ENCODE measurements around the gene ACACB. TPM values are rescaled to one million over a fixed set of nuclear protein-coding genes. Genes with fewer than 3 reads are reported as not detected.

ACACB gene
- total RNA-seq, 1 donor from 2014 or later: 1.7 TPM

DNA sequence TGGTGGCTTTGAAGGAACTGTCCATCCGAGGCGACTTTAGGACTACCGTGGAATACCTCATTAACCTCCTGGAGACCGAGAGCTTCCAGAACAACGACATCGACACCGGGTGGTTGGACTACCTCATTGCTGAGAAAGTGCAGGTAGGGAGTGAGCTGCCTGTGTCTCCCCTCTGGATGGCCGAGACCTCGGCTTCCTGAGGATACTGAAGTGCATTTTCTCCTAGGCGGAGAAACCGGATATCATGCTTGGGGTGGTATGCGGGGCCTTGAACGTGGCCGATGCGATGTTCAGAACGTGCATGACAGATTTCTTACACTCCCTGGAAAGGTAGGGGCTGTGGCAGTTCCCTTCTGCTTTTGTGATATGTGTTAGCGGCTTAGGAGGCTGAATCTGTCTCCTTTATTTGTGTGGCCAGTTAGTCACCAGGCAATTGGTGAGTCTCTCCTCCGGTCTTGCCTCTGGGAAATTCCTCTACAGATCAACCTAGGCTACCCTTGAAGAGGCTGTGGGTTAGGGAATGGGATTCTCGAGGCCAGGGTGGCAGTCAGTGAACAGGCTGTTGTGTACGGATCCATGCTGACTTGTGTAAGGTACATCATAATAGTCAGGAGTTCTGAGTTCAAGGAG is 75.3 kb downstream of the ACACB start:
- H3K27ac Mint-ChIP-seq (ENCODE audit: unreplicated experiment): no peak overlapping the region
- TF ChIP-seq, protein P1, sequence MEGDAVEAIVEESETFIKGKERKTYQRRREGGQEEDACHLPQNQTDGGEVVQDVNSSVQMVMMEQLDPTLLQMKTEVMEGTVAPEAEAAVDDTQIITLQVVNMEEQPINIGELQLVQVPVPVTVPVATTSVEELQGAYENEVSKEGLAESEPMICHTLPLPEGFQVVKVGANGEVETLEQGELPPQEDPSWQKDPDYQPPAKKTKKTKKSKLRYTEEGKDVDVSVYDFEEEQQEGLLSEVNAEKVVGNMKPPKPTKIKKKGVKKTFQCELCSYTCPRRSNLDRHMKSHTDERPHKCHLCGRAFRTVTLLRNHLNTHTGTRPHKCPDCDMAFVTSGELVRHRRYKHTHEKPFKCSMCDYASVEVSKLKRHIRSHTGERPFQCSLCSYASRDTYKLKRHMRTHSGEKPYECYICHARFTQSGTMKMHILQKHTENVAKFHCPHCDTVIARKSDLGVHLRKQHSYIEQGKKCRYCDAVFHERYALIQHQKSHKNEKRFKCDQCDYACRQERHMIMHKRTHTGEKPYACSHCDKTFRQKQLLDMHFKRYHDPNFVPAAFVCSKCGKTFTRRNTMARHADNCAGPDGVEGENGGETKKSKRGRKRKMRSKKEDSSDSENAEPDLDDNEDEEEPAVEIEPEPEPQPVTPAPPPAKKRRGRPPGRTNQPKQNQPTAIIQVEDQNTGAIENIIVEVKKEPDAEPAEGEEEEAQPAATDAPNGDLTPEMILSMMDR (IDR thresholded peaks at IDR 0.05; ENCODE audit: unreplicated experiment): no peak
- no peaks in the 10 kb centered on the region for H3K4me1 Mint-ChIP-seq (ENCODE audit: unreplicated experiment)
- H3K4me3 Mint-ChIP-seq (ENCODE audit: unreplicated experiment): no peak overlapping the region
- no peaks in the 10 kb centered on the region for H3K36me3 Mint-ChIP-seq (ENCODE audit: low read depth, unreplicated experiment)
- DNase-seq (ENCODE audit: low spot score): no peak
- no peaks in the 10 kb centered on the region for H3K9me3 Mint-ChIP-seq (ENCODE audit: unreplicated experiment)
- peaks cover 2% of the 10 kb centered on the region for H3K27me3 Mint-ChIP-seq (ENCODE audit: unreplicated experiment)

DNA sequence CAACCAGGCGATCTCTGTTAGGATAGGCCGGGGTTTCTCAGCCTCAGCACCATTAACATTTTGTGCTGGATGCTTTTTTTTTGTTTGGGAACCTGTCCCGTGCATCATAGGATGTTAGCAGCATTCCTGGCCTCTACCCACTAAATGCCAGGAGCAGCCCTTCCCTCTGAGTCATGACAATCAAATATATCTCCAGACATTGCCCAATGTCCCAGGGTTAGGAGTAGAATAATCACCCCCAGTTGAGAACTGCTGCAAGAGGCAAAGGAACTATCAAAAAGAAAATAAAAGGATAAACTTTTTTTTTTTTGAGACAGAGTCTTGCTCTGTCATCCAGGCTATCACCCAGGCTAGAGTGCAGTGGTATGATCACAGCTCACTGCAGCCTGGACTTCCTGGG is 76.0 kb downstream of the ACACB start:
- Mint-ChIP-seq H3K27me3 (ENCODE audit: unreplicated experiment) (no peaks in the 10 kb centered on the region), H3K4me1 (ENCODE audit: unreplicated experiment) (no peaks in the 10 kb centered on the region), H3K4me3 (ENCODE audit: unreplicated experiment) (no peak overlapping the region), H3K27ac (ENCODE audit: unreplicated experiment) (no peak overlapping the region), H3K9me3 (ENCODE audit: unreplicated experiment) (no peaks in the 10 kb centered on the region), H3K36me3 (ENCODE audit: low read depth, unreplicated experiment) (no peaks in the 10 kb centered on the region)
- TF ChIP-seq, protein P1 (IDR thresholded peaks at IDR 0.05; ENCODE audit: unreplicated experiment): no peak
- DNase-seq (ENCODE audit: low spot score): no peak

DNA sequence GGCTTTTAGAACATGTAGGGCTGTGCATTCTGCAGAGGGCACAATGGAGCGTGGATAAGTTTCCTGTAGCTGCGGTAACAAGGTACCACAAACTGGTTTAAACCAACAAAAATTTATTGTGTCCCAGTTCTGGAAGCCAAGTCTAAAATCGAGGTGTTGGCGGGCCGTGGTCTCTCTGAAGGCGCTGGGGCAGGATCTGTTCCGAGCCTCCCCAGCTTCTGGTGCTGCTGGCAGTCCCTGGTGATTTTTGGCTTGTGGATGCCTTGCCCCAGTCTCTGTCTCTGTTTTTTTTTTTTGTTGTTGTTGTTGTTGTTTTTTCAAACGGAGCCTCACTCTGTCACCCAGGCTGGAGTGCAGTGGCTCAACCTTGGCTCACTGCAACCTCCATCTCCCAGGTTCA is 77.5 kb downstream of the ACACB start:
- Mint-ChIP-seq H3K27me3 (ENCODE audit: unreplicated experiment) (peaks cover 1% of the 10 kb centered on the region), H3K9me3 (ENCODE audit: unreplicated experiment) (no peaks in the 10 kb centered on the region), H3K4me3 (ENCODE audit: unreplicated experiment) (no peak overlapping the region), H3K4me1 (ENCODE audit: unreplicated experiment) (no peaks in the 10 kb centered on the region), H3K27ac (ENCODE audit: unreplicated experiment) (no peak overlapping the region), H3K36me3 (ENCODE audit: low read depth, unreplicated experiment) (no peaks in the 10 kb centered on the region)
- no peak for DNase-seq (ENCODE audit: low spot score)
- TF ChIP-seq, protein P1 (IDR thresholded peaks at IDR 0.05; ENCODE audit: unreplicated experiment): no peak

DNA sequence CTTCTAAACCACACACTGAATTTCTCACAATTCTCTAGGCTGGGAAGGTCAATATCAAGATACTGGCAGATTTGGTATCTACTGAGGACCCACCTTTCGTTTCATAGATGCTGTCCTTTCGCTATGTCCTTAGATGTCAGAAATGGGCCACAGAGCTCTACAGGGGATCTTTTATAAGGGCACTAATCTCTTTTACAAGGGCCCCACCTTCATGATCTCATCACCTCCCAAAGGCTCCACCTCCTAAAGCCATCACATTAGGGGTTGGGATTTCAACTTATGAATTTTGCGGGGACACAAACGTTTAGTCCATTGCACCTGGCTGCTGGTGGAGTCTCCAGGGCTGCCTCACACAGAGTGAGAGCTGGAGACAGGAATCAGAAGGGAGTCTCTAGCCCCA is 79.9 kb downstream of the ACACB start:
- Mint-ChIP-seq H3K27me3 (ENCODE audit: unreplicated experiment) (peaks cover 1% of the 10 kb centered on the region), H3K4me3 (ENCODE audit: unreplicated experiment) (no peak overlapping the region), H3K9me3 (ENCODE audit: unreplicated experiment) (no peaks in the 10 kb centered on the region), H3K27ac (ENCODE audit: unreplicated experiment) (no peak overlapping the region), H3K36me3 (ENCODE audit: low read depth, unreplicated experiment) (no peaks in the 10 kb centered on the region), H3K4me1 (ENCODE audit: unreplicated experiment) (no peaks in the 10 kb centered on the region)
- TF ChIP-seq, protein P1 (IDR thresholded peaks at IDR 0.05; ENCODE audit: unreplicated experiment): no peak
- DNase-seq (ENCODE audit: low spot score): no peak

GRCh38 chr12:109197327-109197726 is 80.9 kb downstream of the ACACB start:
- TF ChIP-seq, protein P1 (IDR thresholded peaks at IDR 0.05; ENCODE audit: unreplicated experiment): no peak
- Mint-ChIP-seq H3K36me3 (ENCODE audit: low read depth, unreplicated experiment) (no peaks in the 10 kb centered on the region), H3K4me1 (ENCODE audit: unreplicated experiment) (no peaks in the 10 kb centered on the region), H3K27ac (ENCODE audit: unreplicated experiment) (no peak overlapping the region), H3K9me3 (ENCODE audit: unreplicated experiment) (no peaks in the 10 kb centered on the region), H3K27me3 (ENCODE audit: unreplicated experiment) (peaks cover 1% of the 10 kb centered on the region), H3K4me3 (ENCODE audit: unreplicated experiment) (no peak overlapping the region)
- no peak for DNase-seq (ENCODE audit: low spot score)
